ENCODE measurements around the gene XIAP. TPM values are rescaled to one million over a fixed set of nuclear protein-coding genes. Genes with fewer than 3 reads are reported as not detected.
"Not testable (repeated sequence)": the region's sequence is repeated elsewhere in the genome, so short reads cannot be mapped to it uniquely, and the experiment has no call there.

XIAP gene
- total and polyA plus RNA-seq, 2 experiments from 2014 or later, result 12.8 to 25.5 TPM

- H3K27me3 ChIP-seq (ENCODE audit: insufficient read depth); DNase-seq (ENCODE audit: low spot score); H3K79me2 ChIP-seq (replicated peaks; ENCODE audit: insufficient read depth); H3K27me3 Mint-ChIP-seq (ENCODE audit: insufficient read depth, low read depth, poor library complexity); H3K36me3 ChIP-seq (ENCODE audit: insufficient read depth); H3K4me1 Mint-ChIP-seq; H4K20me1 ChIP-seq (replicated peaks; ENCODE audit: insufficient read depth); H3K4me3 Mint-ChIP-seq; H3K9me2 ChIP-seq (ENCODE audit: insufficient read depth); H3F3A ChIP-seq (replicated peaks; ENCODE audit: low read depth); H3K4me3 ChIP-seq; ATAC-seq; H3K9me3 Mint-ChIP-seq; H3K27ac ChIP-seq (ENCODE audit: low read depth); H3K4me2 ChIP-seq; H3K36me3 Mint-ChIP-seq (ENCODE audit: low read depth); H2AFZ ChIP-seq; H3K4me1 ChIP-seq (ENCODE audit: insufficient read depth); H3K27ac Mint-ChIP-seq: not testable (repeated sequence)
Measured at GRCh38 chrX:123845129-123845528, 14.7 kb upstream of the XIAP start.

- H3K4me2 ChIP-seq, result no peak overlapping the region
- H3K79me2 ChIP-seq (replicated peaks; ENCODE audit: insufficient read depth), result no peaks in the 10 kb centered on the region
- H3K27ac ChIP-seq (ENCODE audit: low read depth), result no peak overlapping the region
- H3K27me3 ChIP-seq (ENCODE audit: insufficient read depth), result no peaks in the 10 kb centered on the region
- no peak overlapping the region for H2AFZ ChIP-seq
- ATAC-seq (no peak), DNase-seq (ENCODE audit: low spot score) (no peak)
- Mint-ChIP-seq H3K4me3 (no peak overlapping the region), H3K4me1 (no peaks in the 10 kb centered on the region; the same call in 2 of the 3 replicates), H3K27me3 (ENCODE audit: insufficient read depth, low read depth, poor library complexity) (peaks cover 5% of the 10 kb centered on the region), H3K9me3 (no peaks in the 10 kb centered on the region), H3K36me3 (ENCODE audit: low read depth) (no peaks in the 10 kb centered on the region), H3K27ac (no peak overlapping the region)
- no peaks in the 10 kb centered on the region for H3K36me3 ChIP-seq (ENCODE audit: insufficient read depth)
- H4K20me1 ChIP-seq (replicated peaks; ENCODE audit: insufficient read depth), result no peaks in the 10 kb centered on the region
- no peaks in the 10 kb centered on the region for H3K4me1 ChIP-seq (ENCODE audit: insufficient read depth)
- no peaks in the 10 kb centered on the region for H3K9me2 ChIP-seq (ENCODE audit: insufficient read depth)
- no peaks in the 10 kb centered on the region for H3F3A ChIP-seq (replicated peaks; ENCODE audit: low read depth)
- no peak overlapping the region for H3K4me3 ChIP-seq
- TF ChIP-seq JUNB (IDR thresholded peaks at IDR 0.05; ENCODE audit: unreplicated experiment), result no peak
- TF ChIP-seq EZH2 (IDR thresholded peaks at IDR 0.05; ENCODE audit: low read depth, unreplicated experiment), result no peak
- no peak for TF ChIP-seq ZNF331 (CRISPR knock-in tag; IDR thresholded peaks at IDR 0.05; ENCODE audit: low read depth)
- TF ChIP-seq ETS1 (IDR thresholded peaks at IDR 0.05), result no peak
- TF ChIP-seq CREB1 (CRISPR knock-in tag; IDR thresholded peaks at IDR 0.05; ENCODE audit: low read depth), result no peak
- no peak for TF ChIP-seq EZH2phosphoT487 (IDR thresholded peaks at IDR 0.05; ENCODE audit: unreplicated experiment)
- no peak for TF ChIP-seq POLR2AphosphoS5 (IDR thresholded peaks at IDR 0.05; ENCODE audit: low read depth)
- no peak for TF ChIP-seq STAT1 (IDR thresholded peaks at IDR 0.05; ENCODE audit: unreplicated experiment)
- TF ChIP-seq ZNF114 (CRISPR knock-in tag; IDR thresholded peaks at IDR 0.05), result no peak
- TF ChIP-seq ZNF462 (CRISPR knock-in tag; IDR thresholded peaks at IDR 0.05), result no peak
- TF ChIP-seq CTCF (conservative IDR thresholded peaks at IDR 0.05; ENCODE audit: low read depth in 2 of 2), result no peak
- no peak for TF ChIP-seq NANOG (IDR thresholded peaks at IDR 0.05; ENCODE audit: borderline replicate concordance)
Measured at GRCh38 chrX:123846577-123847038, 13.2 kb upstream of the XIAP start.
